ENCODE measurements around the gene C10orf90.

DNA sequence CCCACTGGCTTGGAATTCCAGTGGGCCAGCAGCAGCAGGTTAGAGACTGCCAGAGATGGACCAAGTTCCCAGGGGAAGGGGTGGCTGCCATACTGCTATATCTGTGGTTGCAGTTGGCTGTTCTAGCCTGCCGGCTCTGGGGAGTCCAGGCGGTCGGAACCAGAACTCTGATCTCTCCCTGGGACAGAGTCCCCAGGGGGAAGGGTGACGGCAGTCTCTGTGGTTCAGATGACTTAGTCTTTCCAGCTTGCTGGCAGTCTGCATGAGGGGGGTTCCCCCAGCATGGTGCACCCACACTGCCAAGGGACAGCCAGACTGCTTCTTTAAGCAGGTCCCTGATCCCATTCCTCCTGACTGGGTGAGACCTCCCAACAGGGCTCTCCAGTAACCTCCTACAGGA is 82.5 kb downstream of the C10orf90 start:
- no peak for TF ChIP-seq EZH2 (IDR thresholded peaks at IDR 0.05; ENCODE audit: borderline replicate concordance)
- TF ChIP-seq, protein P1, sequence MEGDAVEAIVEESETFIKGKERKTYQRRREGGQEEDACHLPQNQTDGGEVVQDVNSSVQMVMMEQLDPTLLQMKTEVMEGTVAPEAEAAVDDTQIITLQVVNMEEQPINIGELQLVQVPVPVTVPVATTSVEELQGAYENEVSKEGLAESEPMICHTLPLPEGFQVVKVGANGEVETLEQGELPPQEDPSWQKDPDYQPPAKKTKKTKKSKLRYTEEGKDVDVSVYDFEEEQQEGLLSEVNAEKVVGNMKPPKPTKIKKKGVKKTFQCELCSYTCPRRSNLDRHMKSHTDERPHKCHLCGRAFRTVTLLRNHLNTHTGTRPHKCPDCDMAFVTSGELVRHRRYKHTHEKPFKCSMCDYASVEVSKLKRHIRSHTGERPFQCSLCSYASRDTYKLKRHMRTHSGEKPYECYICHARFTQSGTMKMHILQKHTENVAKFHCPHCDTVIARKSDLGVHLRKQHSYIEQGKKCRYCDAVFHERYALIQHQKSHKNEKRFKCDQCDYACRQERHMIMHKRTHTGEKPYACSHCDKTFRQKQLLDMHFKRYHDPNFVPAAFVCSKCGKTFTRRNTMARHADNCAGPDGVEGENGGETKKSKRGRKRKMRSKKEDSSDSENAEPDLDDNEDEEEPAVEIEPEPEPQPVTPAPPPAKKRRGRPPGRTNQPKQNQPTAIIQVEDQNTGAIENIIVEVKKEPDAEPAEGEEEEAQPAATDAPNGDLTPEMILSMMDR (IDR thresholded peaks at IDR 0.05; ENCODE audit: poor library complexity), result no peak

Measured in hepatocyte (in vitro differentiated cells).